K562 (cell line): ENCODE data around the gene ADAMTS6. TPM values are rescaled to one million over a fixed set of nuclear protein-coding genes. Genes with fewer than 3 reads are reported as not detected.

Experiments
- ATF3 ChIP-seq, 2 experiments: fragments of 450-650 bp in 1 of 2; sonication (generic) in 1 of 2; formaldehyde crosslinking in 1 of 2; IDR thresholded peaks in 1 of 2; conservative IDR thresholded peaks in 1 of 2; 2 replicates each; pipeline versions ENCODE4 v1.6.1 to v1.8.1; 2016 to 2023; ENCODE audit warnings: mild to moderate bottlenecking in 2 of 2, moderate library complexity in 2 of 2, inconsistent platforms in 1 of 2, missing genetic modification reagents in 1 of 2
- C11orf30 ChIP-seq: fragments of 450-650 bp; IDR thresholded peaks from 2 replicates; pipeline ENCODE4 v1.6.1; 2016; ENCODE audit warnings: low read depth, mild to moderate bottlenecking
- CBFA2T2 ChIP-seq: fragments of 450-650 bp; conservative IDR thresholded peaks from 2 replicates; pipeline ENCODE4 v1.6.1; 2017; ENCODE audit warnings: mild to moderate bottlenecking
- CREB1 ChIP-seq, 2 experiments: sonication (generic) in 1 of 2; formaldehyde crosslinking in 1 of 2; IDR thresholded peaks; 2 replicates each; pipeline versions ENCODE4 v1.6.1 to v1.8.0; 2012 to 2022; ENCODE audit warnings: inconsistent platforms in 1 of 2, mild to moderate bottlenecking in 1 of 2, missing genetic modification reagents in 1 of 2, moderate library complexity in 1 of 2
- DPF2 ChIP-seq: fragments of 450-650 bp; IDR thresholded peaks from 2 replicates; pipeline ENCODE4 v1.6.1; 2016
- FOXK2 ChIP-seq, 2 experiments: fragments of 450-650 bp; IDR thresholded peaks in 1 of 2; conservative IDR thresholded peaks in 1 of 2; 2 replicates each; pipeline ENCODE4 v1.6.1; 2016; ENCODE audit warnings: low read depth in 2 of 2, mild to moderate bottlenecking in 1 of 2
- FOXP4 ChIP-seq: sonication (generic); formaldehyde crosslinking; IDR thresholded peaks from 2 replicates; pipeline ENCODE4 v1.8.0; 2022; ENCODE audit warnings: mild to moderate bottlenecking, missing genetic modification reagents, borderline replicate concordance
- MTA3 ChIP-seq: fragments of 450-650 bp; formaldehyde crosslinking; IDR thresholded peaks from 2 replicates; pipeline ENCODE4 v1.6.1; 2017; ENCODE audit warnings: mild to moderate bottlenecking, borderline replicate concordance
- PKNOX1 ChIP-seq: fragments of 450-650 bp; IDR thresholded peaks from 2 replicates; pipeline ENCODE4 v1.6.1; 2016
- PRDM10 ChIP-seq: fragments of 450-650 bp; IDR thresholded peaks from 2 replicates; pipeline ENCODE4 v1.6.1; 2018; ENCODE audit not compliant: partially characterized antibody
- RNF219 ChIP-seq: fragments of 250-450 bp; sonication (Bioruptor Pico); IDR thresholded peaks from 2 replicates; pipeline ENCODE4 v1.5.0; 2022; ENCODE audit warnings: mild to moderate bottlenecking
- SAP30 ChIP-seq: fragments of 200-600 bp; sonication (generic); IDR thresholded peaks from 2 replicates; pipeline ENCODE4 v1.6.1; 2012; ENCODE audit warnings: borderline replicate concordance, low read depth, mild to moderate bottlenecking, moderate library complexity, low read length, control low read depth, inconsistent platforms; ENCODE audit not compliant: insufficient read depth, poor library complexity, severe bottlenecking
- SIX5 ChIP-seq, 2 experiments: IDR thresholded peaks; 2 replicates each; pipeline ENCODE4 v1.6.1; 2011; ENCODE audit warnings: low read length in 2 of 2, borderline replicate concordance in 1 of 2, low read depth in 1 of 2, mild to moderate bottlenecking in 1 of 2, moderate library complexity in 1 of 2; ENCODE audit not compliant: insufficient read depth in 1 of 2
- ZNF444 ChIP-seq: fragments of 250-450 bp; sonication (Bioruptor Pico); IDR thresholded peaks from 2 replicates; pipeline ENCODE4 v1.4.0; 2020; ENCODE audit warnings: mild to moderate bottlenecking, moderate library complexity
- ZZZ3 ChIP-seq: fragments of 450-650 bp; IDR thresholded peaks from 2 replicates; pipeline ENCODE4 v1.6.1; 2016; ENCODE audit warnings: antibody characterized with exemption, mild to moderate bottlenecking, moderate library complexity
- polyA plus RNA-seq, 8 experiments: library from polyadenylated mRNA; depleted of rRNA in 4 of 8; stranded (reverse) in 5 of 8; unstranded in 3 of 8; fragments of >200 nt; fragmentation: Nextera tagmentation in 2 of 8; fragmentation: Illumina TruSeq in 1 of 8; extraction: Ambion mirVana in 2 of 8; extraction: Trizol in 1 of 8; gene quantifications; 2 replicates each; pipeline versions ENCODE4 v1.2.1 to v1.2.3, GENCODE V29; 2011 to 2014; ENCODE audit warnings: inconsistent platforms in 1 of 8, missing spikeins in 1 of 8
- total RNA-seq, 7 experiments: library from RNA; depleted of rRNA in 6 of 7; stranded (reverse); fragments of >200 nt in 6 of 7; fragmentation: Illumina TruSeq in 2 of 7; extraction: Trizol in 2 of 7; gene quantifications; 2 replicates each; pipeline versions ENCODE4 v1.2.1 to v1.2.3, GENCODE V29; 2011 to 2021; ENCODE audit warnings: low replicate concordance in 1 of 7

The ADAMTS6 gene
- total and polyA plus RNA-seq, 9 of the 15 experiments (the other 6 are each of a cell fraction or from before 2014, with no cell fraction given): 0.57 to 5.3 (median 1.5) TPM

- TF ChIP-seq DPF2 (peak; percentile 23; the same call in 1 of the 2 replicates), PRDM10 (peak; percentile 18), ZZZ3 (no peak), ZNF444 (no peak), PKNOX1 (peak; percentile 32; the same call in 1 of the 2 replicates), C11orf30 (no peak), MTA3 (peak; percentile 18; the same call in 1 of the 2 replicates), FOXP4 (no peak), FOXK2 (conservative IDR thresholded peaks at IDR 0.05 in 1 of 2, IDR thresholded peaks at IDR 0.05 in 1 of 2; ENCODE audit: low read depth in 2 of 2) (peak in 1 of 2 experiments; percentile 27; a peak in 1 of 4 replicates), CREB1 (IDR thresholded peaks at IDR 0.05) (peak; percentile 84), CREB1 (CRISPR knock-in tag; IDR thresholded peaks at IDR 0.05) (peak; percentile 58; the same call in 1 of the 2 replicates), ATF3 (IDR thresholded peaks at IDR 0.05) (peak; percentile 75), ATF3 (CRISPR knock-in tag; conservative IDR thresholded peaks at IDR 0.05) (no peak), SIX5 (IDR thresholded peaks at IDR 0.05; ENCODE audit: borderline replicate concordance in 1 of 2, insufficient read depth in 1 of 2, low read depth in 1 of 2, low read length in 2 of 2) (no peak), SAP30 (peak; percentile 71), RNF219 (CRISPR knock-in tag) (no peak), CBFA2T2 (peak; percentile 67)
Measured at GRCh38 chr5:65481635-65482295, at the start of gene ADAMTS6 (continued).
